Neural crest cell (in vitro differentiated cells): ENCODE results near the gene MCEMP1. TPM values are rescaled to one million over a fixed set of nuclear protein-coding genes. Genes with fewer than 3 reads are reported as not detected.

Source experiments
- DNase-seq: peaks from one replicate; pipeline ENCODE4 v3.0.0; 2021; ENCODE audit warnings: low read depth, mixed read lengths, low spot score
- H3K27ac Mint-ChIP-seq: one replicate; pipeline ENCODE4 v1.8.0; 2021; ENCODE audit warnings: mild to moderate bottlenecking, mixed read lengths; ENCODE audit not compliant: unreplicated experiment
- H3K27me3 Mint-ChIP-seq: 2 replicates; pipeline ENCODE4 v1.8.0; 2021; ENCODE audit warnings: low read depth, mild to moderate bottlenecking, mixed read lengths
- H3K36me3 Mint-ChIP-seq: 2 replicates; pipeline ENCODE4 v1.8.0; 2021; ENCODE audit warnings: low read depth, mild to moderate bottlenecking, mixed read lengths
- H3K4me1 Mint-ChIP-seq: 2 replicates; pipeline ENCODE4 v1.8.0; 2021; ENCODE audit warnings: mixed read lengths
- H3K4me3 Mint-ChIP-seq: one replicate; pipeline ENCODE4 v1.8.0; 2021; ENCODE audit warnings: mild to moderate bottlenecking, mixed read lengths
- H3K9me3 Mint-ChIP-seq: 2 replicates; pipeline ENCODE4 v1.8.0; 2021; ENCODE audit warnings: mixed read lengths
- total RNA-seq: library from RNA; stranded (reverse); gene quantifications from 2 replicates; pipeline ENCODE4 v1.2.1, GENCODE V29; 2021
- TF ChIP-seq, protein P1 (sequence below): fragments of 200-600 bp; sonication (generic); conservative IDR thresholded peaks from 2 replicates; pipeline ENCODE4 v1.5.0; 2021; ENCODE audit warnings: antibody characterized with exemption, mild to moderate bottlenecking

MCEMP1 gene
- total RNA-seq, 1 donor from 2014 or later: not detected

DNA sequence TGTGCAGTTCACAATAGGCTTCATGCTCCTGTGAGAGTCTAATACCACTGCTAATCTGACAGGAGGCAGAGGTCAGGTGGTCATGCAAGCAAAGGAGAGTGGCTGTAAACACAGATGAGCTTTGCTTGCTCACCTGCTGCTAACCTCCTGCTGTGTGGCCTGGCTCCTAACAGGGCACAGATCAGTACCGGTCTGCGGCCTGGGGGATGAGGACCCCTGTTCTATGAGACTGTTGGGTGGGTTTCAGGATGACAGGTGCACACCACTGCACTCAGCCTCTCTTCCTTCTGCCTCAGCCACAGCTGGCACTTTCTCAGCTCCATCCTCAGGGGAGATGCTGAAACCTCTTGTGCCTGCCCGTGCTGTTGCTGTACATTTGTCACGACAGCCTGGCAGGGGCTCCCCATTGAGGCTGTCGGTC, 45.4 kb downstream of the MCEMP1 start:
- Mint-ChIP-seq H3K36me3 (no peaks in the 10 kb centered on the region), H3K4me3 (no peak overlapping the region), H3K27ac (no peak overlapping the region), H3K9me3 (no peaks in the 10 kb centered on the region), H3K4me1 (no peaks in the 10 kb centered on the region), H3K27me3 (peaks cover 55% of the 10 kb centered on the region)
- TF ChIP-seq, protein P1, sequence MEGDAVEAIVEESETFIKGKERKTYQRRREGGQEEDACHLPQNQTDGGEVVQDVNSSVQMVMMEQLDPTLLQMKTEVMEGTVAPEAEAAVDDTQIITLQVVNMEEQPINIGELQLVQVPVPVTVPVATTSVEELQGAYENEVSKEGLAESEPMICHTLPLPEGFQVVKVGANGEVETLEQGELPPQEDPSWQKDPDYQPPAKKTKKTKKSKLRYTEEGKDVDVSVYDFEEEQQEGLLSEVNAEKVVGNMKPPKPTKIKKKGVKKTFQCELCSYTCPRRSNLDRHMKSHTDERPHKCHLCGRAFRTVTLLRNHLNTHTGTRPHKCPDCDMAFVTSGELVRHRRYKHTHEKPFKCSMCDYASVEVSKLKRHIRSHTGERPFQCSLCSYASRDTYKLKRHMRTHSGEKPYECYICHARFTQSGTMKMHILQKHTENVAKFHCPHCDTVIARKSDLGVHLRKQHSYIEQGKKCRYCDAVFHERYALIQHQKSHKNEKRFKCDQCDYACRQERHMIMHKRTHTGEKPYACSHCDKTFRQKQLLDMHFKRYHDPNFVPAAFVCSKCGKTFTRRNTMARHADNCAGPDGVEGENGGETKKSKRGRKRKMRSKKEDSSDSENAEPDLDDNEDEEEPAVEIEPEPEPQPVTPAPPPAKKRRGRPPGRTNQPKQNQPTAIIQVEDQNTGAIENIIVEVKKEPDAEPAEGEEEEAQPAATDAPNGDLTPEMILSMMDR: no peak
- no peak for DNase-seq

DNA sequence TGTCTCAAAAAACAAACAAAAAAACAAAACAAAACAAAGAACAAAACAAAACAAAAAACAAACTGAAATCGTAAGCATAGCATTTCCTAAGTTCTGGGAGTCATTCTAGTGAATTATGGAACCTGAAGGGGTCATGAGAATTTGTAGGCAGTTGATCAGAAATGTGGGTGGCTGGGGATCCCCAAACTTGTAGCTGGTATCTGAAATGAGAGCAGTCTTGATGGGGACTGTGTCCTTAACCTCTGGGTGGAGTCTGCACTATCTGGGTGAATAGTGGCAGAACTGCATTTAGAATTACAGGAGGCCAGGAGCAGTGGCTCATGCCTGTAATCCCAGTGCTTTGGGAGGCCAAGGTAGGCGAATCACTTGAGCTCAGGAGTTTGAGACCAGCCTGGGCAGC, 48.9 kb downstream of the MCEMP1 start:
- H3K9me3 Mint-ChIP-seq: no peaks in the 10 kb centered on the region
- H3K36me3 Mint-ChIP-seq: no peaks in the 10 kb centered on the region
- DNase-seq: no peak
- TF ChIP-seq, protein P1: no peak
- peaks cover 77% of the 10 kb centered on the region for H3K27me3 Mint-ChIP-seq
- no peak overlapping the region for H3K4me3 Mint-ChIP-seq
- H3K27ac Mint-ChIP-seq: no peak overlapping the region
- no peaks in the 10 kb centered on the region for H3K4me1 Mint-ChIP-seq

DNA sequence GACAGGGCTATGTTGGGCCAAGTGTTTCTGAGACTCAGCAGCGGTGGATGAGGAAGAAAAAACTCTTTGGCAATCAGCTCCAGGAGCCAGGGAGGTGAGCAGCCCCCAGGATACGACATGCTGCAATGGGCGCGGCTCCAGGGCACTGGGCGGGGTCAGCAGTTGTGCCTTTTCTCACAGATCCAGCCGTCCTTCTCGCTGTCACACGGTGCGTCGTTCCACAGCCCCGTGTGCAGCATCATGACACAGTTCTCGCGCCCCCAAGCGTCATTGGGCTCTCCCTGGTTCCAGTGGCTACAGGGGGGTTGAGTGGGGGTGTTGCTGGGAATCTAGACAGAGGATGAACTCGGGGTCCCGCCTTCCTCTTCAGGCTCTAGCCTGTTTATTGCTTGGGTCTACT, 52.3 kb downstream of the MCEMP1 start:
- DNase-seq: no peak
- no peak overlapping the region for H3K27ac Mint-ChIP-seq
- no peaks in the 10 kb centered on the region for H3K4me1 Mint-ChIP-seq
- H3K36me3 Mint-ChIP-seq: no peaks in the 10 kb centered on the region
- no peak overlapping the region for H3K4me3 Mint-ChIP-seq
- TF ChIP-seq, protein P1: no peak
- H3K27me3 Mint-ChIP-seq: peaks cover 86% of the 10 kb centered on the region
- H3K9me3 Mint-ChIP-seq: no peaks in the 10 kb centered on the region

Other genes starting within 250 kb of the MCEMP1 start
- gene PEX11G, start 188.1 kb upstream of the MCEMP1 start, total RNA-seq: 2.3 and 3.4 TPM in 2 replicates
- gene ZNF358, start 161.0 kb upstream of the MCEMP1 start, total RNA-seq: 75.6 and 76.2 TPM in 2 replicates
- 24.4 and 26.7 TPM in 2 replicates for gene MCOLN1, start 154.5 kb upstream of the MCEMP1 start, total RNA-seq
- 72.1 and 74.7 TPM in 2 replicates for gene PNPLA6, start 141.4 kb upstream of the MCEMP1 start, total RNA-seq
- 10.3 and 13.7 TPM in 2 replicates for gene CAMSAP3, start 81.2 kb upstream of the MCEMP1 start, total RNA-seq
- 47.0 and 47.8 TPM in 2 replicates for gene XAB2, start 47.5 kb upstream of the MCEMP1 start, total RNA-seq
- 141 and 165 TPM in 2 replicates for gene PET100, start 47.3 kb upstream of the MCEMP1 start, total RNA-seq
- gene PCP2, start 43.4 kb upstream of the MCEMP1 start, total RNA-seq: not detected in 2 replicates
- gene STXBP2, start 40.0 kb upstream of the MCEMP1 start, total RNA-seq: 4.6 and 5.2 TPM in 2 replicates
- gene RETN, start 8.0 kb upstream of the MCEMP1 start, total RNA-seq: not detected in 2 replicates
- 83.8 and 87.2 TPM in 2 replicates for gene TRAPPC5, start 3.7 kb downstream of the MCEMP1 start, total RNA-seq
- not detected in 2 replicates for gene FCER2, start 25.0 kb downstream of the MCEMP1 start, total RNA-seq
- not detected in 2 replicates for gene CLEC4G, start 55.0 kb downstream of the MCEMP1 start, total RNA-seq
- gene CD209, start 70.4 kb downstream of the MCEMP1 start, total RNA-seq: not detected in 2 replicates
- gene CLEC4M, start 86.2 kb downstream of the MCEMP1 start, total RNA-seq: not detected in 2 replicates
- gene EVI5L, start 153.1 kb downstream of the MCEMP1 start, total RNA-seq: 17.8 and 19.5 TPM in 2 replicates
- gene PRR36, start 197.3 kb downstream of the MCEMP1 start, total RNA-seq: 20.9 and 21.8 TPM in 2 replicates
- gene LRRC8E, start 211.4 kb downstream of the MCEMP1 start, total RNA-seq: 0.51 and 1.0 TPM in 2 replicates
- 48.1 and 50.7 TPM in 2 replicates for gene MAP2K7, start 226.8 kb downstream of the MCEMP1 start, total RNA-seq
- gene TGFBR3L, start 237.7 kb downstream of the MCEMP1 start, total RNA-seq: 0.32 and 0.44 TPM in 2 replicates
- gene SNAPC2, start 243.2 kb downstream of the MCEMP1 start, total RNA-seq: 19.1 and 19.5 TPM in 2 replicates
- gene CTXN1, start 249.0 kb downstream of the MCEMP1 start, total RNA-seq: 129 and 130 TPM in 2 replicates